ENCODE data around the gene SLC43A2.

SLC43A2 gene

GRCh38 chr17:1640329-1641064 is 11.9 kb upstream of the SLC43A2 start:
- FAIRE-seq: no peak
- TF ChIP-seq POLR2AphosphoS5 (IDR thresholded peaks at IDR 0.05; ENCODE audit: low read depth, low read length) (no peak), TAF1 (IDR thresholded peaks at IDR 0.05; ENCODE audit: borderline replicate concordance, low read depth, low read length) (no peak), POLR2A (IDR thresholded peaks at IDR 0.05; ENCODE audit: low read depth, low read length) (no peak)
- DNase-seq (ENCODE audit: insufficient read length): no peak

GRCh38 chr17:1639549-1640180 is 11.0 kb upstream of the SLC43A2 start:
- FAIRE-seq: no peak
- TF ChIP-seq POLR2AphosphoS5 (IDR thresholded peaks at IDR 0.05; ENCODE audit: low read depth, low read length): no peak

GRCh38 chr17:1638624-1639300 is 10.1 kb upstream of the SLC43A2 start:
- no peak for DNase-seq (ENCODE audit: insufficient read length)
- FAIRE-seq: no peak

More at GRCh38 chr17:1639549-1640180, 11.0 kb upstream of the SLC43A2 start:
- DNase-seq (ENCODE audit: insufficient read length): no peak

GRCh38 chr17:1638171-1638590 is 9.5 kb upstream of the SLC43A2 start:
- FAIRE-seq (no peak), DNase-seq (ENCODE audit: insufficient read length) (no peak)
- TF ChIP-seq POLR2AphosphoS5 (IDR thresholded peaks at IDR 0.05; ENCODE audit: low read depth, low read length): no peak
- no peak for TF ChIP-seq TAF1 (IDR thresholded peaks at IDR 0.05; ENCODE audit: borderline replicate concordance, low read depth, low read length)
- no peak for TF ChIP-seq POLR2A (IDR thresholded peaks at IDR 0.05; ENCODE audit: low read depth, low read length)

More at GRCh38 chr17:1638624-1639300, 10.1 kb upstream of the SLC43A2 start:
- no peak for TF ChIP-seq TAF1 (IDR thresholded peaks at IDR 0.05; ENCODE audit: borderline replicate concordance, low read depth, low read length)
- TF ChIP-seq POLR2A (IDR thresholded peaks at IDR 0.05; ENCODE audit: low read depth, low read length): no peak

GRCh38 chr17:1636732-1637285 is 8.2 kb upstream of the SLC43A2 start:
- DNase-seq (ENCODE audit: insufficient read length) (no peak), FAIRE-seq (no peak)
- no peak for TF ChIP-seq TAF1 (IDR thresholded peaks at IDR 0.05; ENCODE audit: borderline replicate concordance, low read depth, low read length)
- no peak for TF ChIP-seq POLR2AphosphoS5 (IDR thresholded peaks at IDR 0.05; ENCODE audit: low read depth, low read length)
- no peak for TF ChIP-seq POLR2A (IDR thresholded peaks at IDR 0.05; ENCODE audit: low read depth, low read length)

GRCh38 chr17:1635675-1636465 is 7.2 kb upstream of the SLC43A2 start:
- no peak for FAIRE-seq

GRCh38 chr17:1634841-1635650 is 6.4 kb upstream of the SLC43A2 start:
- DNase-seq (ENCODE audit: insufficient read length): no peak
- FAIRE-seq: no peak
- TF ChIP-seq POLR2AphosphoS5 (IDR thresholded peaks at IDR 0.05; ENCODE audit: low read depth, low read length) (no peak), POLR2A (IDR thresholded peaks at IDR 0.05; ENCODE audit: low read depth, low read length) (no peak), TAF1 (IDR thresholded peaks at IDR 0.05; ENCODE audit: borderline replicate concordance, low read depth, low read length) (no peak)

More at GRCh38 chr17:1635675-1636465, 7.2 kb upstream of the SLC43A2 start:
- DNase-seq (ENCODE audit: insufficient read length): no peak
- no peak for TF ChIP-seq POLR2AphosphoS5 (IDR thresholded peaks at IDR 0.05; ENCODE audit: low read depth, low read length)
- no peak for TF ChIP-seq TAF1 (IDR thresholded peaks at IDR 0.05; ENCODE audit: borderline replicate concordance, low read depth, low read length)
- no peak for TF ChIP-seq POLR2A (IDR thresholded peaks at IDR 0.05; ENCODE audit: low read depth, low read length)

- TF ChIP-seq POLR2AphosphoS5 (IDR thresholded peaks at IDR 0.05; ENCODE audit: low read depth, low read length) (no peak), POLR2A (IDR thresholded peaks at IDR 0.05; ENCODE audit: low read depth, low read length) (no peak), TAF1 (IDR thresholded peaks at IDR 0.05; ENCODE audit: borderline replicate concordance, low read depth, low read length) (no peak)
- DNase-seq (ENCODE audit: insufficient read length) (no peak), FAIRE-seq (peak; percentile 62)
Observed at GRCh38 chr17:1630662-1631061, 2.0 kb upstream of the SLC43A2 start.

- TF ChIP-seq POLR2AphosphoS5 (IDR thresholded peaks at IDR 0.05; ENCODE audit: low read depth, low read length) (no peak), TAF1 (IDR thresholded peaks at IDR 0.05; ENCODE audit: borderline replicate concordance, low read depth, low read length) (no peak), POLR2A (IDR thresholded peaks at IDR 0.05; ENCODE audit: low read depth, low read length) (no peak)
- FAIRE-seq (peak; percentile 93), DNase-seq (ENCODE audit: insufficient read length) (peak; percentile 65)
Observed at GRCh38 chr17:1629504-1630310, 1.1 kb upstream of the SLC43A2 start.
